Loucy (cell line): ENCODE data around the gene QRICH1.

Source experiments
- H2AFZ ChIP-seq: fragments of 200-600 bp; sonication (generic); 2 replicates; pipeline ENCODE4 v1.6.0; 2016; ENCODE audit warnings: antibody characterized with exemption, mild to moderate bottlenecking, low read length, moderate library complexity
- H3F3A ChIP-seq: fragments of 200-600 bp; 2 replicates; pipeline ENCODE4 v1.6.0; 2016; ENCODE audit warnings: antibody characterized with exemption, low read depth, mild to moderate bottlenecking
- H3K27me3 ChIP-seq: fragments of 200-600 bp; sonication (generic); 2 replicates; pipeline ENCODE4 v1.6.1; 2014; ENCODE audit warnings: low read length, mild to moderate bottlenecking; ENCODE audit not compliant: insufficient read depth, poor library complexity, severe bottlenecking
- H3K36me3 ChIP-seq: fragments of 200-600 bp; sonication (generic); 2 replicates; pipeline ENCODE4 v1.6.1; 2016; ENCODE audit warnings: low read length; ENCODE audit not compliant: insufficient read depth
- H3K4me1 ChIP-seq: fragments of 200-600 bp; sonication (generic); 2 replicates; pipeline ENCODE4 v1.5.1; 2014; ENCODE audit warnings: low read length, mild to moderate bottlenecking; ENCODE audit not compliant: insufficient read depth, poor library complexity, severe bottlenecking
- H3K4me2 ChIP-seq: fragments of 200-600 bp; sonication (generic); 2 replicates; pipeline ENCODE4 v1.6.0; 2014; ENCODE audit warnings: antibody characterized with exemption, low read length, low read depth, mild to moderate bottlenecking; ENCODE audit not compliant: poor library complexity, severe bottlenecking
- H3K4me3 ChIP-seq: fragments of 200-600 bp; sonication (generic); 2 replicates; pipeline ENCODE4 v1.5.1; 2014; ENCODE audit warnings: low read length, mild to moderate bottlenecking, mixed read lengths; ENCODE audit not compliant: poor library complexity, severe bottlenecking
- H3K79me2 ChIP-seq: fragments of 200-600 bp; sonication (generic); 2 replicates; pipeline ENCODE4 v1.6.1; 2014; ENCODE audit warnings: low read length; ENCODE audit not compliant: insufficient read depth
- H3K9ac ChIP-seq: fragments of 200-600 bp; sonication (generic); 2 replicates; pipeline ENCODE4 v1.6.0; 2014; ENCODE audit warnings: mild to moderate bottlenecking, low read depth, low read length, moderate library complexity; ENCODE audit not compliant: poor library complexity, severe bottlenecking
- H3K9me2 ChIP-seq: fragments of 200-600 bp; sonication (generic); replicated peaks from 2 replicates; pipeline ENCODE4 v1.6.1; 2016; ENCODE audit warnings: low read depth, low read length, mixed read lengths
- H3K9me3 ChIP-seq: fragments of 200-600 bp; sonication (generic); 2 replicates; pipeline ENCODE4 v1.6.1; 2014; ENCODE audit warnings: mild to moderate bottlenecking, antibody characterized with exemption, low read length, low read depth; ENCODE audit not compliant: insufficient read depth
- H4K20me1 ChIP-seq: fragments of 200-600 bp; sonication (generic); 2 replicates; pipeline ENCODE4 v1.6.0; 2014; ENCODE audit warnings: antibody characterized with exemption, low read length, mild to moderate bottlenecking; ENCODE audit not compliant: insufficient read depth, poor library complexity, severe bottlenecking
- EZH2phosphoT487 ChIP-seq: fragments of 200-600 bp; IDR thresholded peaks from 2 replicates; pipeline ENCODE4 v1.6.1; 2018; ENCODE audit warnings: antibody characterized with exemption, mild to moderate bottlenecking, moderate library complexity, borderline replicate concordance
- TF ChIP-seq, protein P1 (sequence below): fragments of 200-600 bp; sonication (generic); conservative IDR thresholded peaks from 2 replicates; pipeline ENCODE4 v1.5.1; 2014; ENCODE audit warnings: mild to moderate bottlenecking, antibody characterized with exemption, low read length

The QRICH1 gene

DNA sequence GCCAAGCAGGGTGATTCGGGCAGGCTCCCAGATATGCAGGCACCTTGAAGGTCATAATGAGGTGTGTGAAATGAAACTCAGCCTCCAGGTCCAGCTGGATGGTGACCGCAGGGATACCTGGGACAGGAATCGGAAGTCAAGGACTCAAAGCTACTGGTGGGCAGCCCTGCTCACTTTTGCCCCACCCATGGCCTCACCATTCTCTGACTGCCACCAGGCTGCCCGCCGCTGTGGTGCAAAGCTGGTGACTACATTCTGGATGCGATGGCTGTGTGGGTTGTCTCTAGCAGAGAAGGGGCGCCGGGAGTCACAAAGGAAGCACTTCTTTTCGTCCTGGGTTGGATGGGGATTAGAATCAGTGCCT, 38.2 kb upstream of the QRICH1 start:
- Histone ChIP-seq H3K79me2 (no peaks in the 10 kb centered on the region), H2AFZ (no peak overlapping the region), H3K27me3 (no peaks in the 10 kb centered on the region), H3K4me3 (no peak overlapping the region), H3K4me2 (no peak overlapping the region), H3K9me2 (no peaks in the 10 kb centered on the region), H3K9me3 (no peaks in the 10 kb centered on the region), H4K20me1 (no peaks in the 10 kb centered on the region), H3F3A (no peaks in the 10 kb centered on the region), H3K9ac (no peak overlapping the region), H3K4me1 (no peaks in the 10 kb centered on the region), H3K36me3 (no peaks in the 10 kb centered on the region)
- TF ChIP-seq EZH2phosphoT487, result no peak
- TF ChIP-seq, protein P1, sequence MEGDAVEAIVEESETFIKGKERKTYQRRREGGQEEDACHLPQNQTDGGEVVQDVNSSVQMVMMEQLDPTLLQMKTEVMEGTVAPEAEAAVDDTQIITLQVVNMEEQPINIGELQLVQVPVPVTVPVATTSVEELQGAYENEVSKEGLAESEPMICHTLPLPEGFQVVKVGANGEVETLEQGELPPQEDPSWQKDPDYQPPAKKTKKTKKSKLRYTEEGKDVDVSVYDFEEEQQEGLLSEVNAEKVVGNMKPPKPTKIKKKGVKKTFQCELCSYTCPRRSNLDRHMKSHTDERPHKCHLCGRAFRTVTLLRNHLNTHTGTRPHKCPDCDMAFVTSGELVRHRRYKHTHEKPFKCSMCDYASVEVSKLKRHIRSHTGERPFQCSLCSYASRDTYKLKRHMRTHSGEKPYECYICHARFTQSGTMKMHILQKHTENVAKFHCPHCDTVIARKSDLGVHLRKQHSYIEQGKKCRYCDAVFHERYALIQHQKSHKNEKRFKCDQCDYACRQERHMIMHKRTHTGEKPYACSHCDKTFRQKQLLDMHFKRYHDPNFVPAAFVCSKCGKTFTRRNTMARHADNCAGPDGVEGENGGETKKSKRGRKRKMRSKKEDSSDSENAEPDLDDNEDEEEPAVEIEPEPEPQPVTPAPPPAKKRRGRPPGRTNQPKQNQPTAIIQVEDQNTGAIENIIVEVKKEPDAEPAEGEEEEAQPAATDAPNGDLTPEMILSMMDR, result no peak

- Histone ChIP-seq H3K4me2 (no peak overlapping the region), H3K4me3 (no peak overlapping the region), H3K9ac (no peak overlapping the region), H3K36me3 (no peaks in the 10 kb centered on the region), H2AFZ (no peak overlapping the region), H3K27me3 (no peaks in the 10 kb centered on the region), H3F3A (no peaks in the 10 kb centered on the region), H4K20me1 (no peaks in the 10 kb centered on the region), H3K79me2 (no peaks in the 10 kb centered on the region), H3K9me2 (no peaks in the 10 kb centered on the region), H3K9me3 (no peaks in the 10 kb centered on the region), H3K4me1 (no peaks in the 10 kb centered on the region)
- TF ChIP-seq EZH2phosphoT487, result no peak
- TF ChIP-seq, protein P1, result no peak
These were observed 37.7 kb upstream of the QRICH1 start for GRCh38 chr3:49131576-49131975.

DNA sequence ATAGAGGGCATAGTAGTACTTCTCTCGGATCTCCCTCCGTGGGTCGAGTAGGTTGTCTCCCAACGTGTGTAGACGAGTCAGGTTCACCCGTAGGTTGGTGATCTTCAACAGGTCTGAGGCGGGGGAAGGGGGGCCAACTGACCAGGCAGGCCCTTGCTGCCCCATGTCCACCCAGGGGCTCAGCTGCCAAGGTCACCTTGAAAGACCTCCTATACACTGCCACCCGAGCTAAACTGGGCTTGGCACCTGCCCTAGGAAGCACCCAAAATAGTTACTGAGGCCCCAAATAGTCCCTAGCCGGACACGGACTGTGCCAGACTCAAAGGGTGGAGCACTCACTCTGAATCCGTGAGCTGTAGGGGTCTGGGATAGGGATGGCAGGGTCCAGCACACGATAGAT, 37.2 kb upstream of the QRICH1 start:
- H3K9ac ChIP-seq, result no peak overlapping the region
- no peak overlapping the region for H3K4me2 ChIP-seq
- H3K9me3 ChIP-seq, result no peaks in the 10 kb centered on the region
- no peaks in the 10 kb centered on the region for H3K4me1 ChIP-seq
- no peak overlapping the region for H2AFZ ChIP-seq
- TF ChIP-seq EZH2phosphoT487, result no peak
- TF ChIP-seq, protein P1, result no peak
- no peaks in the 10 kb centered on the region for H3K36me3 ChIP-seq
- no peaks in the 10 kb centered on the region for H3K79me2 ChIP-seq
- no peaks in the 10 kb centered on the region for H3K27me3 ChIP-seq
- H3K4me3 ChIP-seq, result no peak overlapping the region
- no peaks in the 10 kb centered on the region for H3F3A ChIP-seq
- no peaks in the 10 kb centered on the region for H3K9me2 ChIP-seq
- no peaks in the 10 kb centered on the region for H4K20me1 ChIP-seq
